Esophagus squamous epithelium (tissue), 4 donors: ENCODE data around the gene CBX3.

Source experiments
- POLR2A ChIP-seq, 4 donors: fragments of 450-650 bp; IDR thresholded peaks; one replicate each; pipeline ENCODE4 v1.6.1; 2017; ENCODE audit warnings: antibody characterized with exemption in 4 of 4, mild to moderate bottlenecking in 4 of 4, moderate library complexity in 3 of 4
- TF ChIP-seq, protein P1 (sequence below), 6 experiments: fragments of 450-650 bp in 4 of 6; fragments of 200-600 bp in 2 of 6; sonication (generic) in 2 of 6; IDR thresholded peaks; one replicate each; pipeline ENCODE4 v1.5.1; 2016 to 2019; ENCODE audit warnings: antibody characterized with exemption in 6 of 6, mild to moderate bottlenecking in 4 of 6, moderate library complexity in 4 of 6

- TF ChIP-seq, protein P1, sequence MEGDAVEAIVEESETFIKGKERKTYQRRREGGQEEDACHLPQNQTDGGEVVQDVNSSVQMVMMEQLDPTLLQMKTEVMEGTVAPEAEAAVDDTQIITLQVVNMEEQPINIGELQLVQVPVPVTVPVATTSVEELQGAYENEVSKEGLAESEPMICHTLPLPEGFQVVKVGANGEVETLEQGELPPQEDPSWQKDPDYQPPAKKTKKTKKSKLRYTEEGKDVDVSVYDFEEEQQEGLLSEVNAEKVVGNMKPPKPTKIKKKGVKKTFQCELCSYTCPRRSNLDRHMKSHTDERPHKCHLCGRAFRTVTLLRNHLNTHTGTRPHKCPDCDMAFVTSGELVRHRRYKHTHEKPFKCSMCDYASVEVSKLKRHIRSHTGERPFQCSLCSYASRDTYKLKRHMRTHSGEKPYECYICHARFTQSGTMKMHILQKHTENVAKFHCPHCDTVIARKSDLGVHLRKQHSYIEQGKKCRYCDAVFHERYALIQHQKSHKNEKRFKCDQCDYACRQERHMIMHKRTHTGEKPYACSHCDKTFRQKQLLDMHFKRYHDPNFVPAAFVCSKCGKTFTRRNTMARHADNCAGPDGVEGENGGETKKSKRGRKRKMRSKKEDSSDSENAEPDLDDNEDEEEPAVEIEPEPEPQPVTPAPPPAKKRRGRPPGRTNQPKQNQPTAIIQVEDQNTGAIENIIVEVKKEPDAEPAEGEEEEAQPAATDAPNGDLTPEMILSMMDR (IDR thresholded peaks at IDR 0.05) = no peak
- no peak for TF ChIP-seq POLR2A (IDR thresholded peaks at IDR 0.05)
These were observed 9.5 kb upstream of the CBX3 start for GRCh38 chr7:26191974-26192479.
